Lower lobe of right lung (tissue), 2 donors: ENCODE measurements around the gene RNASE11. TPM values are rescaled to one million over a fixed set of nuclear protein-coding genes. Genes with fewer than 3 reads are reported as not detected.

Source experiments
- ATAC-seq, 2 donors: fragments of 200-7000 bp; cut with Tn5 transposase; one replicate each; pipeline ENCODE4 v1.9.1; 2020 to 2022; ENCODE audit warnings: mild to moderate bottlenecking in 2 of 2, moderate library complexity in 2 of 2
- DNase-seq: peaks from one replicate; pipeline ENCODE4 v3.0.0-alpha.2; 2020
- H3K27ac ChIP-seq: fragments of 200-600 bp; one replicate; pipeline ENCODE4 v1.8.0; 2022
- H3K27me3 ChIP-seq: fragments of 200-600 bp; one replicate; pipeline ENCODE4 v1.8.0; 2022; ENCODE audit warnings: low read depth
- H3K36me3 ChIP-seq: fragments of 200-600 bp; one replicate; pipeline ENCODE4 v1.8.0; 2022; ENCODE audit warnings: mild to moderate bottlenecking
- H3K4me1 ChIP-seq: fragments of 200-600 bp; one replicate; pipeline ENCODE4 v1.8.0; 2022
- H3K4me3 ChIP-seq: fragments of 200-600 bp; one replicate; pipeline ENCODE4 v1.8.0; 2022; ENCODE audit warnings: mild to moderate bottlenecking
- H3K9me3 ChIP-seq: fragments of 200-600 bp; one replicate; pipeline ENCODE4 v1.8.0; 2022
- CTCF ChIP-seq: fragments of 200-600 bp; IDR thresholded peaks from one replicate; pipeline ENCODE4 v1.8.0; 2022; ENCODE audit warnings: antibody characterized with exemption, mild to moderate bottlenecking
- intact Hi-C: fragments of 100-400 bp; cut with DNase I; formaldehyde crosslinking; loops from one replicate; pipeline ENCODE4 v1.11.0; 2022
- total RNA-seq: library from RNA; stranded (reverse); fragmentation: NEBNext Ultra II Directional; extraction: Animal tissue kit (Norgen Biotek cat#: 25700); gene quantifications from one replicate; pipeline ENCODE4 v1.2.1, GENCODE V29; 2021
- donor health status: DM: no; HTN: yes; CAD: no; lungs with severe emphysema.

The RNASE11 gene
- total RNA-seq, 1 donor from 2014 or later, result not detected

GRCh38 chr14:20612403-20612802 is 24.6 kb upstream of the RNASE11 start:
- intact Hi-C loops, result loop anchor here (10.0 kb wide), 1 partner anchor 288 kb away; no protein-coding TSS in a partner anchor
- peaks cover 21% of the 10 kb centered on the region for H3K4me1 ChIP-seq
- DNase-seq, result no peak
- no peak for TF ChIP-seq CTCF
- no peak overlapping the region for H3K27ac ChIP-seq
- H3K9me3 ChIP-seq, result no peaks in the 10 kb centered on the region
- H3K27me3 ChIP-seq, result no peaks in the 10 kb centered on the region
- no peak overlapping the region for H3K4me3 ChIP-seq
- no peak for ATAC-seq
- H3K36me3 ChIP-seq, result no peaks in the 10 kb centered on the region

- no peaks in the 10 kb centered on the region for H3K36me3 ChIP-seq
- ATAC-seq (no peak), DNase-seq (no peak)
- intact Hi-C loops, result loop anchor here (10.0 kb wide), 1 partner anchor 286 kb away; no protein-coding TSS in a partner anchor
- H3K4me3 ChIP-seq, result no peak overlapping the region
- no peaks in the 10 kb centered on the region for H3K27me3 ChIP-seq
- no peak overlapping the region for H3K27ac ChIP-seq
- TF ChIP-seq CTCF, result no peak
- H3K9me3 ChIP-seq, result no peaks in the 10 kb centered on the region
- H3K4me1 ChIP-seq, result peaks cover 21% of the 10 kb centered on the region
These were observed 23.5 kb upstream of the RNASE11 start for GRCh38 chr14:20611277-20611676.

- H3K9me3 ChIP-seq, result no peaks in the 10 kb centered on the region
- peak; percentile 82 for DNase-seq
These were observed 22.4 kb upstream of the RNASE11 start for GRCh38 chr14:20610002-20610765.

GRCh38 chr14:20609215-20610001 is 21.6 kb upstream of the RNASE11 start:
- TF ChIP-seq CTCF, result peak; percentile 89
- Histone ChIP-seq H3K4me1 (peaks cover 20% of the 10 kb centered on the region), H3K27me3 (no peaks in the 10 kb centered on the region), H3K4me3 (peak overlapping the region; percentile 98), H3K27ac (peak overlapping the region; percentile 70), H3K36me3 (no peaks in the 10 kb centered on the region), H3K9me3 (no peaks in the 10 kb centered on the region)
- intact Hi-C loops, result loop anchor here (5.0 to 10.0 kb wide), 2 partner anchors 77 to 285 kb away; no protein-coding TSS in a partner anchor
- DNase-seq (peak; percentile 64), ATAC-seq (peak; percentile 69 to 84)

More at GRCh38 chr14:20610002-20610765, 22.4 kb upstream of the RNASE11 start:
- peak; percentile 76 to 82 for ATAC-seq
- no peak for TF ChIP-seq CTCF
- intact Hi-C loops, result loop anchor here (10.0 kb wide), 1 partner anchor 285 kb away; no protein-coding TSS in a partner anchor
- Histone ChIP-seq H3K4me3 (peak overlapping the region; percentile 98), H3K36me3 (no peaks in the 10 kb centered on the region), H3K27ac (peak overlapping the region; percentile 70), H3K27me3 (no peaks in the 10 kb centered on the region), H3K4me1 (peaks cover 21% of the 10 kb centered on the region)

GRCh38 chr14:20608383-20609110 is 20.7 kb upstream of the RNASE11 start:
- Histone ChIP-seq H3K27me3 (no peaks in the 10 kb centered on the region), H3K36me3 (no peaks in the 10 kb centered on the region), H3K27ac (no peak overlapping the region), H3K4me1 (peaks cover 11% of the 10 kb centered on the region), H3K4me3 (no peak overlapping the region), H3K9me3 (no peaks in the 10 kb centered on the region)
- TF ChIP-seq CTCF, result no peak
- no peak for DNase-seq
- intact Hi-C loops, result loop anchor here (5.0 kb wide), 1 partner anchor 76 kb away; no protein-coding TSS in a partner anchor
- ATAC-seq, result no peak
